K562 (cell line): ENCODE data around the gene TAP2. TPM values are rescaled to one million over a fixed set of nuclear protein-coding genes. Genes with fewer than 3 reads are reported as not detected.

ENCODE experiments used
- ATF1 ChIP-seq, 2 experiments: fragments of 450-650 bp in 1 of 2; IDR thresholded peaks; 2 replicates each; pipeline ENCODE4 v1.6.1; 2016; ENCODE audit warnings: missing compliant biosample characterization in 1 of 2, missing genetic modification characterization in 1 of 2
- ATF7 ChIP-seq: fragments of 450-650 bp; IDR thresholded peaks from 2 replicates; pipeline ENCODE4 v1.7.1; 2014; ENCODE audit warnings: mild to moderate bottlenecking, moderate library complexity
- CTBP1 ChIP-seq: fragments of 450-650 bp; IDR thresholded peaks from 2 replicates; pipeline ENCODE4 v1.6.1; 2016; ENCODE audit warnings: borderline replicate concordance
- CTCFL ChIP-seq: IDR thresholded peaks from 2 replicates; pipeline ENCODE4 v1.6.1; 2011; ENCODE audit warnings: borderline replicate concordance, low read depth, mild to moderate bottlenecking, moderate library complexity, low read length; ENCODE audit not compliant: insufficient read depth, poor library complexity, severe bottlenecking
- E2F3 ChIP-seq: fragments of 250-450 bp; sonication (Bioruptor Pico); IDR thresholded peaks from 2 replicates; pipeline ENCODE4 v1.4.0; 2020; ENCODE audit warnings: mild to moderate bottlenecking
- FUS ChIP-seq: fragments of 200-400 bp; formaldehyde crosslinking; optimal IDR thresholded peaks from 2 replicates; pipeline ENCODE3; 2017; ENCODE audit warnings: low read depth, low read length
- HLTF ChIP-seq: fragments of 450-650 bp; IDR thresholded peaks from 2 replicates; pipeline ENCODE4 v1.6.1; 2016
- JUND ChIP-seq, 2 experiments: IDR thresholded peaks; 2 replicates in 1 of 2; 3 replicates in 1 of 2; pipeline ENCODE4 v1.6.1; 2011; ENCODE audit warnings: borderline replicate concordance in 2 of 2, low read depth in 2 of 2, low read length in 2 of 2, improper control_type of control experiment in 1 of 2, missing biosample characterization in 1 of 2, missing genetic modification characterization in 1 of 2, missing genetic modification reagents in 1 of 2
- MECOM ChIP-seq: fragments of 250-450 bp; sonication (Bioruptor Pico); IDR thresholded peaks from 2 replicates; pipeline ENCODE4 v1.8.0; 2022; ENCODE audit warnings: inconsistent platforms
- MXI1 ChIP-seq: IDR thresholded peaks from 2 replicates; pipeline ENCODE4 v1.6.1; 2011; ENCODE audit warnings: low read depth, mild to moderate bottlenecking, improper control_type of control experiment, low read length
- PKNOX1 ChIP-seq: fragments of 450-650 bp; IDR thresholded peaks from 2 replicates; pipeline ENCODE4 v1.6.1; 2016
- SMC3 ChIP-seq: conservative IDR thresholded peaks from 2 replicates; pipeline ENCODE4 v1.6.1; 2011; ENCODE audit warnings: low read depth, low read length, improper control_type of control experiment; ENCODE audit not compliant: insufficient read depth
- ZBTB12 ChIP-seq: fragments of 250-450 bp; sonication (Bioruptor Pico); IDR thresholded peaks from 2 replicates; pipeline ENCODE4 v1.4.0; 2020
- ZNF3 ChIP-seq: fragments of 250-450 bp; sonication (Bioruptor Pico); IDR thresholded peaks from 2 replicates; pipeline ENCODE4 v1.5.0; 2021; ENCODE audit warnings: mild to moderate bottlenecking, moderate library complexity
- ZNF589 ChIP-seq: fragments of 200-800 bp; sonication (Bioruptor generic); IDR thresholded peaks from 2 replicates; pipeline ENCODE4 v1.6.1; 2016; ENCODE audit warnings: low read depth, missing genetic modification characterization, missing compliant biosample characterization
- ZNF639 ChIP-seq, 2 experiments: fragments of 200-800 bp in 1 of 2; sonication (Bioruptor generic) in 1 of 2; sonication (generic) in 1 of 2; formaldehyde crosslinking in 1 of 2; IDR thresholded peaks in 1 of 2; conservative IDR thresholded peaks in 1 of 2; 2 replicates each; pipeline versions ENCODE4 v1.5.0 to v1.6.1; 2016 to 2020; ENCODE audit warnings: missing compliant biosample characterization in 1 of 2, missing genetic modification characterization in 1 of 2, missing genetic modification reagents in 1 of 2
- ZNF740 ChIP-seq, 3 experiments: fragments of 200-800 bp in 1 of 3; sonication (Bioruptor generic) in 1 of 3; sonication (generic) in 1 of 3; formaldehyde crosslinking in 1 of 3; IDR thresholded peaks; 2 replicates each; pipeline versions ENCODE4 v1.6.1 to v1.8.0; 2016 to 2022; ENCODE audit warnings: mild to moderate bottlenecking in 2 of 3, missing compliant biosample characterization in 2 of 3, missing genetic modification characterization in 2 of 3, missing genetic modification reagents in 1 of 3
- ZNF75A ChIP-seq: fragments of 450-650 bp; formaldehyde crosslinking; IDR thresholded peaks from 2 replicates; pipeline ENCODE4 v1.4.0; 2020; ENCODE audit warnings: mild to moderate bottlenecking
- polyA plus RNA-seq, 8 experiments: library from polyadenylated mRNA; depleted of rRNA in 4 of 8; stranded (reverse) in 5 of 8; unstranded in 3 of 8; fragments of >200 nt; fragmentation: Nextera tagmentation in 2 of 8; fragmentation: Illumina TruSeq in 1 of 8; extraction: Ambion mirVana in 2 of 8; extraction: Trizol in 1 of 8; gene quantifications; 2 replicates each; pipeline versions ENCODE4 v1.2.1 to v1.2.3, GENCODE V29; 2011 to 2014; ENCODE audit warnings: inconsistent platforms in 1 of 8, missing spikeins in 1 of 8
- total RNA-seq, 7 experiments: library from RNA; depleted of rRNA in 6 of 7; stranded (reverse); fragments of >200 nt in 6 of 7; fragmentation: Illumina TruSeq in 2 of 7; extraction: Trizol in 2 of 7; gene quantifications; 2 replicates each; pipeline versions ENCODE4 v1.2.1 to v1.2.3, GENCODE V29; 2011 to 2021; ENCODE audit warnings: low replicate concordance in 1 of 7

The TAP2 gene
- total and polyA plus RNA-seq, 9 of the 15 experiments (the other 6 are each of a cell fraction or from before 2014, with no cell fraction given), result 2.0 to 53.5 (median 19.6) TPM

GRCh38 chr6:32853541-32854375, 15.2 kb upstream of the TAP2 start, which contains the start of the genes PSMB9 and TAP1 (continued):
- TF ChIP-seq JUND (IDR thresholded peaks at IDR 0.05; ENCODE audit: borderline replicate concordance, low read depth, low read length) (peak; percentile 69; the same call in 1 of the 2 replicates), JUND (tag; IDR thresholded peaks at IDR 0.05; ENCODE audit: borderline replicate concordance, low read depth, low read length) (peak; percentile 68; the same call in 2 of the 3 replicates), ZNF3 (CRISPR knock-in tag) (no peak), ZNF589 (CRISPR knock-in tag) (no peak; the same call in 1 of the 2 replicates), ATF1 (CRISPR knock-in tag; IDR thresholded peaks at IDR 0.05) (peak; percentile 75), ATF1 (tag; IDR thresholded peaks at IDR 0.05) (peak; percentile 99), E2F3 (CRISPR knock-in tag) (no peak; the same call in 1 of the 2 replicates), ZNF75A (CRISPR knock-in tag) (peak; percentile 90), ZNF639 (CRISPR knock-in tag; conservative IDR thresholded peaks at IDR 0.05 in 1 of 2, IDR thresholded peaks at IDR 0.05 in 1 of 2) (peak in 1 of 2 experiments; percentile 83; a peak in 1 of 4 replicates), SMC3 (peak; percentile 84), ZNF740 (CRISPR knock-in tag; IDR thresholded peaks at IDR 0.05) (no peak), ZNF740 (tag; IDR thresholded peaks at IDR 0.05) (no peak), CTCFL (peak; percentile 100), FUS (peak; percentile 54), PKNOX1 (peak; percentile 70), MECOM (no peak), CTBP1 (peak; percentile 98), MXI1 (0 out of 2 replicates have a peak, but pooled peaks have one; percentile 16), ZBTB12 (CRISPR knock-in tag) (peak; percentile 95), ATF7 (peak; percentile 77; the same call in 1 of the 2 replicates), HLTF (peak; percentile 41; the same call in 1 of the 2 replicates)
